T-helper 1 cell treated with Interleukin-12 subunit alpha and Interleukin-12 subunit beta and Interleukin-4 antibody, amounts not matched to agents 30 ng/mL and 1 ng/mL, for 36 hours (primary cell): ENCODE results near the gene RNF167. TPM values are rescaled to one million over a fixed set of nuclear protein-coding genes. Genes with fewer than 3 reads are reported as not detected.
"Not testable (repeated sequence)": the region's sequence is repeated elsewhere in the genome, so short reads cannot be mapped to it uniquely, and the experiment has no call there.

ENCODE experiments used
- intact Hi-C: fragments of 100-400 bp; cut with micrococcal nuclease; formaldehyde crosslinking; loops from one replicate; pipeline ENCODE4 v1.15.1; 2024
- total RNA-seq: library from RNA; stranded (reverse); gene quantifications from 2 replicates; pipeline ENCODE4 v1.2.3, GENCODE V29; 2022

The RNF167 gene
- total RNA-seq, 1 donor from 2014 or later, result 267 TPM

- intact Hi-C loops, result loop anchor here (1.0 to 2.0 kb wide), 2 partner anchors 8 to 209 kb away; partner anchors contain the start of gene ZNF232
Measured at GRCh38 chr17:4901648-4902344, 38.3 kb upstream of the RNF167 start.

- intact Hi-C loops, result loop anchor here (2.0 kb wide), 1 partner anchor 208 kb away; the partner anchor contains the start of gene ZNF232
Measured at GRCh38 chr17:4902540-4902939, 37.5 kb upstream of the RNF167 start.

- intact Hi-C loops, result loop anchor here (1.0 to 2.0 kb wide), 4 partner anchors 107 to 337 kb away; partner anchors contain the start of genes ARRB2, PSMB6 and ZNF232
Measured at GRCh38 chr17:4903051-4903818, 36.8 kb upstream of the RNF167 start, which contains the start of gene CHRNE. Gene CHRNE (minus strand): TSS chr17:4903098. CDS start chr17:4903063, 35 bp downstream.

GRCh38 chr17:4906642-4907041 is 33.4 kb upstream of the RNF167 start:
- intact Hi-C loops, result not testable (repeated sequence)

GRCh38 chr17:4908301-4908700 is 31.8 kb upstream of the RNF167 start:
- intact Hi-C loops, result loop anchor here (2.0 kb wide), 2 partner anchors 36 to 78 kb away; partner anchors contain the start of gene CAMTA2

- intact Hi-C loops, result loop anchor here (1.0 to 2.0 kb wide), 6 partner anchors 8 to 153 kb away; partner anchors contain the start of genes CAMTA2 and SPAG7
Measured at GRCh38 chr17:4908711-4909496, 31.2 kb upstream of the RNF167 start.

- intact Hi-C loops, result no loop called here
Measured at GRCh38 chr17:4913994-4914393, 26.1 kb upstream of the RNF167 start.

GRCh38 chr17:4914551-4914950 is 25.5 kb upstream of the RNF167 start:
- intact Hi-C loops, result not testable (repeated sequence)

- intact Hi-C loops, result no loop called here
Measured at GRCh38 chr17:4919511-4920047, 20.5 kb upstream of the RNF167 start.

GRCh38 chr17:4920351-4921048 is 19.6 kb upstream of the RNF167 start:
- intact Hi-C loops, result no loop called here

- intact Hi-C loops, result no loop called here
Measured at GRCh38 chr17:4921320-4921719, 18.7 kb upstream of the RNF167 start.

GRCh38 chr17:4926577-4927335 is 13.3 kb upstream of the RNF167 start:
- intact Hi-C loops, result not testable (repeated sequence)

- intact Hi-C loops, result no loop called here
Measured at GRCh38 chr17:4928881-4929280, 11.2 kb upstream of the RNF167 start.

GRCh38 chr17:4931963-4932362 is 8.1 kb upstream of the RNF167 start, which contains the start of gene GP1BA:
Gene GP1BA (plus strand): TSS chr17:4932277. CDS start chr17:4932605, 328 bp downstream.
- intact Hi-C loops, result no loop called here

GRCh38 chr17:4932756-4933155 is 7.3 kb upstream of the RNF167 start:
- intact Hi-C loops, result no loop called here

GRCh38 chr17:4933646-4934045 is 6.4 kb upstream of the RNF167 start:
- intact Hi-C loops, result no loop called here

GRCh38 chr17:4934173-4934979 is 5.7 kb upstream of the RNF167 start:
- intact Hi-C loops, result no loop called here

GRCh38 chr17:4935650-4936049 is 4.4 kb upstream of the RNF167 start:
- intact Hi-C loops, result no loop called here

- intact Hi-C loops, result no loop called here
Measured at GRCh38 chr17:4936436-4936835, 3.6 kb upstream of the RNF167 start.
